CD4-positive, alpha-beta T cell (primary cell): Measurements from ENCODE around the gene TMEM174. TPM values are rescaled to one million over a fixed set of nuclear protein-coding genes. Genes with fewer than 3 reads are reported as not detected.

Experiments
- ATAC-seq: fragments of 200-7000 bp; cut with Tn5 transposase; one replicate; pipeline ENCODE4 v1.10.0; 2022; ENCODE audit warnings: mild to moderate bottlenecking; ENCODE audit not compliant: poor library complexity
- CTCF ChIA-PET: fragments of 350-600 bp; sonication (Branson Sonifier 250); formaldehyde crosslinking; loops from one replicate; lab custom pipeline; 2021; ENCODE audit warnings: antibody characterized with exemption, inconsistent platforms; lab: Charles Lee
- POLR2A ChIA-PET: fragments of 350-600 bp; sonication (Branson Sonifier 250); formaldehyde crosslinking; loops from one replicate; lab custom pipeline; 2021; ENCODE audit warnings: antibody characterized with exemption, inconsistent platforms; lab: Charles Lee
- DNase-seq, 14 experiments: peaks; one replicate each; pipeline ENCODE4 v3.0.0-alpha.2; 2013 to 2020; ENCODE audit warnings: mixed read lengths in 2 of 14
- H3K27ac ChIP-seq, 2 donors: one replicate each; pipeline versions ENCODE4 v1.5.1 to v1.7.0; 2013; ENCODE audit warnings: low read length in 2 of 2, low read depth in 1 of 2, mild to moderate bottlenecking in 1 of 2
- H3K27me3 ChIP-seq, 2 experiments: 1 replicate in 1 of 2; 2 replicates in 1 of 2; pipeline versions ENCODE4 v1.6.1 to v1.7.0; 2013; ENCODE audit warnings: low read length in 2 of 2, control low read depth in 1 of 2, mild to moderate bottlenecking in 1 of 2, moderate library complexity in 1 of 2; ENCODE audit not compliant: insufficient read depth in 2 of 2, control insufficient read depth in 1 of 2
- H3K36me3 ChIP-seq: one replicate; pipeline ENCODE4 v1.6.1; 2013; ENCODE audit warnings: low read length, control low read depth; ENCODE audit not compliant: insufficient read depth
- H3K4me1 ChIP-seq: one replicate; pipeline ENCODE4 v1.6.1; 2013; ENCODE audit warnings: low read length, control low read depth; ENCODE audit not compliant: insufficient read depth
- H3K4me3 ChIP-seq: one replicate; pipeline ENCODE4 v1.5.1; 2013; ENCODE audit warnings: mild to moderate bottlenecking, low read length, moderate library complexity
- H3K9me3 ChIP-seq, 2 experiments: 1 replicate in 1 of 2; 2 replicates in 1 of 2; pipeline versions ENCODE4 v1.6.1 to v1.7.0; 2013; ENCODE audit warnings: low read length in 2 of 2, mild to moderate bottlenecking in 2 of 2, control low read depth in 1 of 2, moderate library complexity in 1 of 2; ENCODE audit not compliant: control insufficient read depth in 1 of 2, insufficient read depth in 1 of 2
- H3K27ac Mint-ChIP-seq: one replicate; pipeline ENCODE4 v1.8.0; 2020; ENCODE audit warnings: mixed read lengths
- H3K27me3 Mint-ChIP-seq: one replicate; pipeline ENCODE4 v1.8.0; 2021; ENCODE audit warnings: mixed read lengths
- H3K36me3 Mint-ChIP-seq: one replicate; pipeline ENCODE4 v1.8.0; 2021; ENCODE audit warnings: low read depth, mixed read lengths
- H3K4me1 Mint-ChIP-seq: one replicate; pipeline ENCODE4 v1.8.0; 2021; ENCODE audit warnings: low read depth, mixed read lengths
- H3K4me3 Mint-ChIP-seq: one replicate; pipeline ENCODE4 v1.8.0; 2020; ENCODE audit warnings: mild to moderate bottlenecking, mixed read lengths
- H3K9me3 Mint-ChIP-seq: one replicate; pipeline ENCODE4 v1.8.0; 2020; ENCODE audit warnings: mixed read lengths
- CTCF ChIP-seq: fragments of 200-600 bp; IDR thresholded peaks from one replicate; pipeline ENCODE4 v1.8.0; 2022; ENCODE audit warnings: antibody characterized with exemption, mild to moderate bottlenecking
- intact Hi-C, 2 experiments: fragments of 100-400 bp; cut with DNase I in 1 of 2; cut with micrococcal nuclease in 1 of 2; formaldehyde crosslinking; loops; one replicate each; pipeline versions ENCODE4 v1.15.1 to v1.9.0; 2023 to 2025; cut with DNase I, micrococcal nuclease
- total RNA-seq, 174 experiments: library from RNA in 2 of 174; stranded (reverse) in 2 of 174; gene quantifications; one replicate each; pipeline ENCODE4 v1.2.3 and lab custom pipeline; 2021 to 2026

Gene TMEM174
- total RNA-seq, 2 experiments from 2014 or later: not detected

GRCh38 chr5:73131711-73132425 is 41.1 kb upstream of the TMEM174 start:
- Histone ChIP-seq H3K4me3 (no peak overlapping the region), H3K27me3 (peaks cover 15 to 18% of the 10 kb centered on the region in 2 experiments), H3K4me1 (no peaks in the 10 kb centered on the region), H3K36me3 (no peaks in the 10 kb centered on the region), H3K27ac (no peak overlapping the region), H3K9me3 (no peaks in the 10 kb centered on the region)
- no peak overlapping the region for H3K27ac Mint-ChIP-seq
- no peak for DNase-seq
- no peak overlapping the region for H3K4me3 Mint-ChIP-seq
- no peak for TF ChIP-seq CTCF
- H3K27me3 Mint-ChIP-seq: peaks cover 54% of the 10 kb centered on the region
- no peak for ATAC-seq
- H3K36me3 Mint-ChIP-seq: no peaks in the 10 kb centered on the region
- H3K4me1 Mint-ChIP-seq: no peaks in the 10 kb centered on the region
- no peaks in the 10 kb centered on the region for H3K9me3 Mint-ChIP-seq
- ChIA-PET POLR2A (no interaction called here), CTCF (no interaction called here)
- intact Hi-C loops: no loop called here

- Histone ChIP-seq H3K9me3 (no peaks in the 10 kb centered on the region), H3K4me1 (no peaks in the 10 kb centered on the region), H3K27ac (no peak overlapping the region), H3K27me3 (peaks cover 18% of the 10 kb centered on the region in 2 experiments), H3K4me3 (no peak overlapping the region), H3K36me3 (no peaks in the 10 kb centered on the region)
- ATAC-seq (no peak), DNase-seq (no peak)
- ChIA-PET POLR2A (no interaction called here), CTCF (no interaction called here)
- TF ChIP-seq CTCF: no peak
- no peaks in the 10 kb centered on the region for H3K36me3 Mint-ChIP-seq
- no peak overlapping the region for H3K27ac Mint-ChIP-seq
- no peaks in the 10 kb centered on the region for H3K4me1 Mint-ChIP-seq
- intact Hi-C loops: no loop called here
- no peak overlapping the region for H3K4me3 Mint-ChIP-seq
- H3K9me3 Mint-ChIP-seq: no peaks in the 10 kb centered on the region
- peaks cover 61% of the 10 kb centered on the region for H3K27me3 Mint-ChIP-seq
These were observed 40.2 kb upstream of the TMEM174 start for GRCh38 chr5:73132759-73133158.

GRCh38 chr5:73135021-73135420 is 38.0 kb upstream of the TMEM174 start:
- intact Hi-C loops: no loop called here
- peaks cover 24 to 28% of the 10 kb centered on the region in 2 experiments for H3K27me3 ChIP-seq
- CTCF ChIA-PET: no interaction called here
- H3K4me3 Mint-ChIP-seq: no peak overlapping the region
- H3K9me3 Mint-ChIP-seq: no peaks in the 10 kb centered on the region
- DNase-seq (no peak), ATAC-seq (no peak)
- H3K36me3 ChIP-seq: no peaks in the 10 kb centered on the region
- no peaks in the 10 kb centered on the region for H3K9me3 ChIP-seq
- POLR2A ChIA-PET: no interaction called here
- no peak overlapping the region for H3K27ac ChIP-seq
- H3K4me1 ChIP-seq: no peaks in the 10 kb centered on the region
- H3K27ac Mint-ChIP-seq: no peak overlapping the region
- no peaks in the 10 kb centered on the region for H3K4me1 Mint-ChIP-seq
- no peak overlapping the region for H3K4me3 ChIP-seq
- TF ChIP-seq CTCF: no peak
- H3K36me3 Mint-ChIP-seq: no peaks in the 10 kb centered on the region
- H3K27me3 Mint-ChIP-seq: peaks cover 57% of the 10 kb centered on the region
